ENCODE results near the gene KIAA0408. TPM values are rescaled to one million over a fixed set of nuclear protein-coding genes. Genes with fewer than 3 reads are reported as not detected.

The KIAA0408 gene
- total RNA-seq, 2 donors from 2014 or later: 1.3 TPM

GRCh38 chr6:127460465-127460864 lies 1.3 kb upstream of the KIAA0408 start:
- TF ChIP-seq POLR2A (IDR thresholded peaks at IDR 0.05): no peak
- TF ChIP-seq CTCF (IDR thresholded peaks at IDR 0.05): no peak
- no peak overlapping the region for H3K27ac ChIP-seq
- H3K9me3 ChIP-seq: no peaks in the 10 kb centered on the region
- DNase-seq: no peak
- H3K4me3 ChIP-seq: no peak overlapping the region
- 46 to 71% methylated on average over 1 of the region's 1 CpG for WGBS, 2 donors
- no peaks in the 10 kb centered on the region for H3K27me3 ChIP-seq
- peaks cover 8% of the 10 kb centered on the region for H3K4me1 ChIP-seq
- intact Hi-C loops (cut with DNase I): no loop called here
- ATAC-seq: no peak
- no peaks in the 10 kb centered on the region for H3K36me3 ChIP-seq (replicated peaks in 1 of 2; ENCODE audit: insufficient read depth in 1 of 2, low read depth in 2 of 2)

DNA sequence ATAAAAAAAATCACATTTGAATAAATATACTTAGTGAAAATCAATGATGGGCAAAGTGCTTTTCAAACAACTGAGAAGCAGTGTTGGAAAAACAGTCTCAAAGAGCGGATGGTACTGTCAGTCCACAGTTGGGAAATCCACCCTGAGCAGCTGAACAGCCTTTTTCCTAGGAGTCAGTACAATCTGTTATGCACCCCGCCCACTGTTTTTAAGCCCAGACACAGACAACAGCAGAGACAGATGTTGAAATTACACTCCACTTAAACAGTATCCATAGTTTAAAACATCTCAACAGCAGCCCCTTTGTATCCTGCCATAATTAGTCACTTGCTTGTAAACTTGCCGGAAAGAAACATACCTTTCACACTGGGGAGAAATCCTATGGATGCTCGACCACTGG lies 372 bp downstream of the KIAA0408 start:
- H3K36me3 ChIP-seq (replicated peaks in 1 of 2; ENCODE audit: insufficient read depth in 1 of 2, low read depth in 2 of 2): no peaks in the 10 kb centered on the region
- peaks cover 8% of the 10 kb centered on the region for H3K4me1 ChIP-seq
- ATAC-seq: peak; percentile 60
- no peaks in the 10 kb centered on the region for H3K9me3 ChIP-seq
- intact Hi-C loops (cut with DNase I): no loop called here
- H3K4me3 ChIP-seq: no peak overlapping the region
- no peaks in the 10 kb centered on the region for H3K27me3 ChIP-seq
- no peak for TF ChIP-seq POLR2A (IDR thresholded peaks at IDR 0.05)
- no peak for TF ChIP-seq CTCF (IDR thresholded peaks at IDR 0.05)
- H3K27ac ChIP-seq: peak overlapping the region in 2 of 4 donors; percentile 43 to 44
- peak in 2 of 4 donors; percentile 25 to 53 for DNase-seq
- 33 to 36% methylated on average over 4 of the region's 4 CpGs for WGBS, 2 donors

GRCh38 chr6:127458222-127458621 lies 967 bp downstream of the KIAA0408 start:
- no peaks in the 10 kb centered on the region for H3K27me3 ChIP-seq
- no peak for TF ChIP-seq CTCF (IDR thresholded peaks at IDR 0.05)
- no peak for TF ChIP-seq POLR2A (IDR thresholded peaks at IDR 0.05)
- intact Hi-C loops (cut with DNase I): no loop called here
- DNase-seq: no peak
- no peak for ATAC-seq
- H3K9me3 ChIP-seq: no peaks in the 10 kb centered on the region
- H3K4me1 ChIP-seq: peaks cover 8% of the 10 kb centered on the region
- no peak overlapping the region for H3K4me3 ChIP-seq
- WGBS, 2 donors: 11 to 16% methylated on average over 3 of the region's 3 CpGs
- H3K27ac ChIP-seq: no peak overlapping the region
- no peaks in the 10 kb centered on the region for H3K36me3 ChIP-seq (replicated peaks in 1 of 2; ENCODE audit: insufficient read depth in 1 of 2, low read depth in 2 of 2)

GRCh38 chr6:127457456-127458064 lies 1.6 kb downstream of the KIAA0408 start:
- no peak overlapping the region for H3K4me3 ChIP-seq
- WGBS, 2 donors: 51 to 64% methylated on average over 3 of the region's 3 CpGs
- H3K4me1 ChIP-seq: peaks cover 8% of the 10 kb centered on the region
- ATAC-seq: no peak
- intact Hi-C loops (cut with DNase I): no loop called here
- H3K36me3 ChIP-seq (replicated peaks in 1 of 2; ENCODE audit: insufficient read depth in 1 of 2, low read depth in 2 of 2): no peaks in the 10 kb centered on the region
- DNase-seq: peak in 1 of 4 donors; percentile 20
- no peaks in the 10 kb centered on the region for H3K27me3 ChIP-seq
- TF ChIP-seq POLR2A (IDR thresholded peaks at IDR 0.05) (no peak), CTCF (IDR thresholded peaks at IDR 0.05) (no peak)
- no peaks in the 10 kb centered on the region for H3K9me3 ChIP-seq
- peak overlapping the region in 1 of 4 donors; percentile 30 for H3K27ac ChIP-seq

DNA sequence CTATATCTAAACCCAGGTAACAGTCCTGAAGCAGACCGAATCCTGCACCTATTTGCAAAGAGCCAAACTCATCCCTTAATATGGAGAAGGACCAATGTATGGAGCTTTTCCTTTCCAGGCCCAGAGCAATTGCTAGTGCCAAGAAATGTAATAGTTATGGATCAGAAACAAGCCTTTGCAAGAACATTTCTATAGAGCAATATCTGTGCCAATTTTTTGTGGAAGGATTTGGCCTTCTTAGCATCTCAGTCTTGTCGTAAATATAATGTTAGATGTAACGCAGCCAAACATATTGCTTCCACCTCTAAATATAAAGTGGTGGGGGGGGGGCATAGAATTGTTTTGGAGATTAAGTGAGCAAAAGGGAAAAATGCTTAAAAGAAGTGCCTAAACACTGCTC lies 2.7 kb downstream of the KIAA0408 start:
- H3K27me3 ChIP-seq: no peaks in the 10 kb centered on the region
- no peak overlapping the region for H3K27ac ChIP-seq
- 91 to 94% methylated on average over 3 of the region's 3 CpGs for WGBS, 2 donors
- no peaks in the 10 kb centered on the region for H3K36me3 ChIP-seq (replicated peaks in 1 of 2; ENCODE audit: insufficient read depth in 1 of 2, low read depth in 2 of 2)
- no peak for TF ChIP-seq CTCF (IDR thresholded peaks at IDR 0.05)
- no peak for TF ChIP-seq POLR2A (IDR thresholded peaks at IDR 0.05)
- H3K9me3 ChIP-seq: no peaks in the 10 kb centered on the region
- intact Hi-C loops (cut with DNase I): no loop called here
- DNase-seq (no peak), ATAC-seq (no peak)
- H3K4me3 ChIP-seq: no peak overlapping the region
- H3K4me1 ChIP-seq: peaks cover 8% of the 10 kb centered on the region
